HCT116 (cell line): ENCODE data around the gene ISYNA1. TPM values are rescaled to one million over a fixed set of nuclear protein-coding genes. Genes with fewer than 3 reads are reported as not detected.

Source experiments
- ATAC-seq: fragments of 200-7000 bp; cut with Tn5 transposase; 2 replicates; pipeline ENCODE4 v1.9.1; 2020; ENCODE audit warnings: mild to moderate bottlenecking, moderate library complexity
- BruUV-seq: library from RNA; stranded (reverse); fragments of 400-500 nt; replicated peaks from 2 replicates; lab custom pipeline; 2021; lab: Mats Ljungman, UMichigan
- CTCF ChIA-PET: fragments of 300-600 bp; sonication (Branson Sonifier 250); formaldehyde crosslinking; loops from one replicate; lab custom pipeline; 2021; ENCODE audit warnings: antibody characterized with exemption; lab: Charles Lee
- POLR2A ChIA-PET: fragments of 300-600, 350-600 bp; sonication (Branson Sonifier 250); formaldehyde crosslinking; loops from one replicate; lab custom pipeline; 2021; ENCODE audit warnings: antibody characterized with exemption; lab: Charles Lee
- RAD21 ChIA-PET, 2 experiments: fragments of 300-600 bp; sonication (Branson Sonifier 250); formaldehyde crosslinking; loops; one replicate each; lab custom pipeline; 2023; ENCODE audit warnings: low total read pairs in 2 of 2; ENCODE audit not compliant: uncharacterized antibody in 2 of 2, unreplicated experiment in 2 of 2, low non-redundant PET in 1 of 2; lab: Charles Lee
- DNase-seq: peaks from one replicate; pipeline ENCODE4 v3.0.0-alpha.2; 2010; ENCODE audit warnings: low read depth, low spot score
- H2AFZ ChIP-seq: fragments of 200-600 bp; shearing (Covaris generic), sonication (generic); 2 replicates; pipeline ENCODE4 v1.6.1; 2017; ENCODE audit warnings: low read depth, mixed run types, mixed read lengths, antibody characterized with exemption, low read length; ENCODE audit not compliant: poor library complexity, severe bottlenecking
- H3K27ac ChIP-seq: 2 replicates; pipeline ENCODE4 v1.5.1; 2012; ENCODE audit warnings: low read depth, low read length
- H3K27me3 ChIP-seq: fragments of 200-600 bp; sonication (generic); 2 replicates; pipeline ENCODE4 v1.6.1; 2016; ENCODE audit warnings: mixed run types, low read length, mixed read lengths; ENCODE audit not compliant: insufficient read depth
- H3K36me3 ChIP-seq, 2 experiments: fragments of 200-500 bp in 1 of 2; fragments of 200-600 bp in 1 of 2; sonication (Bioruptor generic) in 1 of 2; sonication (generic) in 1 of 2; 2 replicates each; pipeline versions ENCODE4 v1.5.1 to v1.6.1; 2014 to 2016; ENCODE audit warnings: low read length in 2 of 2, inconsistent platforms in 1 of 2, mixed read lengths in 1 of 2, mixed run types in 1 of 2; ENCODE audit not compliant: insufficient read depth in 2 of 2, control insufficient read depth in 1 of 2
- H3K4me1 ChIP-seq, 2 experiments: fragments of 200-600 bp in 1 of 2; sonication (generic) in 1 of 2; 2 replicates each; pipeline versions ENCODE4 v1.5.1 to v1.6.1; 2012 to 2017; ENCODE audit warnings: low read length in 2 of 2, inconsistent platforms in 1 of 2, mild to moderate bottlenecking in 1 of 2, mixed read lengths in 1 of 2, mixed run types in 1 of 2, moderate library complexity in 1 of 2; ENCODE audit not compliant: insufficient read depth in 2 of 2, control insufficient read depth in 1 of 2
- H3K4me2 ChIP-seq: fragments of 200-600 bp; sonication (generic); 2 replicates; pipeline ENCODE4 v1.6.1; 2017; ENCODE audit warnings: mixed run types, low read length, mixed read lengths
- H3K4me3 ChIP-seq, 2 experiments: fragments of 200-600 bp in 1 of 2; sonication (generic) in 1 of 2; replicated peaks in 1 of 2; 2 replicates each; pipeline ENCODE4 v1.5.1; 2011 to 2016; ENCODE audit warnings: low read length in 2 of 2, control low read depth in 1 of 2, low read depth in 1 of 2, mild to moderate bottlenecking in 1 of 2, mixed read lengths in 1 of 2, mixed run types in 1 of 2
- H3K79me2 ChIP-seq: fragments of 200-600 bp; sonication (generic); 2 replicates; pipeline ENCODE4 v1.6.1; 2017; ENCODE audit warnings: mild to moderate bottlenecking, mixed run types, low read length, moderate library complexity, mixed read lengths; ENCODE audit not compliant: insufficient read depth
- H3K9ac ChIP-seq: fragments of 200-600 bp; sonication (generic); 2 replicates; pipeline ENCODE4 v1.6.1; 2016; ENCODE audit warnings: low read length, mixed read lengths
- H3K9me2 ChIP-seq: fragments of 200-600 bp; sonication (generic), shearing (Covaris generic); 2 replicates; pipeline ENCODE4 v1.6.1; 2017; ENCODE audit warnings: mixed run types, mild to moderate bottlenecking, moderate library complexity; ENCODE audit not compliant: insufficient read depth
- H3K9me3 ChIP-seq, 2 experiments: fragments of 200-500 bp in 1 of 2; fragments of 200-600 bp in 1 of 2; sonication (Bioruptor generic) in 1 of 2; sonication (generic) in 1 of 2; 2 replicates each; pipeline ENCODE4 v1.6.1; 2014 to 2017; ENCODE audit warnings: low read length in 2 of 2, mixed read lengths in 2 of 2, inconsistent platforms in 1 of 2, low read depth in 1 of 2, mild to moderate bottlenecking in 1 of 2, mixed run types in 1 of 2, moderate library complexity in 1 of 2; ENCODE audit not compliant: control insufficient read depth in 1 of 2, insufficient read depth in 1 of 2
- H4K20me1 ChIP-seq: fragments of 200-600 bp; sonication (generic), shearing (Covaris generic); 2 replicates; pipeline ENCODE4 v1.6.1; 2017; ENCODE audit warnings: mixed run types, mild to moderate bottlenecking, moderate library complexity; ENCODE audit not compliant: insufficient read depth
- EZH2 ChIP-seq: fragments of 200-600 bp; sonication (generic); IDR thresholded peaks from 2 replicates; pipeline ENCODE4 v1.6.1; 2017; ENCODE audit warnings: antibody characterized with exemption, mixed run types
- MAX ChIP-seq: IDR thresholded peaks from 2 replicates; pipeline ENCODE4 v1.6.1; 2012
- POLR2A ChIP-seq: IDR thresholded peaks from 2 replicates; pipeline ENCODE4 v1.7.0; 2011; ENCODE audit warnings: borderline replicate concordance; ENCODE audit not compliant: insufficient read depth, insufficient read length; ENCODE audit errors: extremely low read depth
- SIN3A ChIP-seq: IDR thresholded peaks from 2 replicates; pipeline ENCODE4 v1.6.1; 2012; ENCODE audit warnings: low read depth
- TCF7L2 ChIP-seq: IDR thresholded peaks from 2 replicates; pipeline ENCODE4 v1.7.0; 2011; ENCODE audit warnings: borderline replicate concordance, inconsistent platforms; ENCODE audit not compliant: insufficient read depth, insufficient read length; ENCODE audit errors: extremely low read depth
- ZFX ChIP-seq: fragments of 450-650 bp; IDR thresholded peaks from 2 replicates; pipeline ENCODE4 v1.6.1; 2017
- intact Hi-C: fragments of 100-400 bp; cut with micrococcal nuclease; formaldehyde crosslinking; loops from 2 replicates; pipeline ENCODE4 v1.10.0; 2022
- total RNA-seq: library from RNA; stranded (reverse); gene quantifications from one replicate; pipeline ENCODE4 v1.2.1, GENCODE V29; 2021; ENCODE audit not compliant: unreplicated experiment
- TF ChIP-seq, protein P1 (sequence below): IDR thresholded peaks from 2 replicates; pipeline ENCODE4 v1.6.1; 2012; ENCODE audit warnings: low read depth

The ISYNA1 gene
- total RNA-seq, 1 experiment from 2014 or later: 365 TPM

GRCh38 chr19:18464646-18465045 is 26.7 kb upstream of the ISYNA1 start:
- Histone ChIP-seq H4K20me1 (no peaks in the 10 kb centered on the region), H3K4me1 (peaks cover 24 to 36% of the 10 kb centered on the region in 2 experiments), H3K4me3 (no peak overlapping the region), H2AFZ (no peak overlapping the region), H3K9ac (no peak overlapping the region), H3K4me2 (no peak overlapping the region), H3K27ac (no peak overlapping the region), H3K27me3 (no peaks in the 10 kb centered on the region), H3K36me3 (peaks cover 12 to 20% of the 10 kb centered on the region in 2 experiments; a peak in 3 of 4 replicates), H3K9me3 (no peaks in the 10 kb centered on the region), H3K9me2 (no peaks in the 10 kb centered on the region), H3K79me2 (peaks cover 17% of the 10 kb centered on the region; the same call in 1 of the 2 replicates)
- TF ChIP-seq, protein P1, sequence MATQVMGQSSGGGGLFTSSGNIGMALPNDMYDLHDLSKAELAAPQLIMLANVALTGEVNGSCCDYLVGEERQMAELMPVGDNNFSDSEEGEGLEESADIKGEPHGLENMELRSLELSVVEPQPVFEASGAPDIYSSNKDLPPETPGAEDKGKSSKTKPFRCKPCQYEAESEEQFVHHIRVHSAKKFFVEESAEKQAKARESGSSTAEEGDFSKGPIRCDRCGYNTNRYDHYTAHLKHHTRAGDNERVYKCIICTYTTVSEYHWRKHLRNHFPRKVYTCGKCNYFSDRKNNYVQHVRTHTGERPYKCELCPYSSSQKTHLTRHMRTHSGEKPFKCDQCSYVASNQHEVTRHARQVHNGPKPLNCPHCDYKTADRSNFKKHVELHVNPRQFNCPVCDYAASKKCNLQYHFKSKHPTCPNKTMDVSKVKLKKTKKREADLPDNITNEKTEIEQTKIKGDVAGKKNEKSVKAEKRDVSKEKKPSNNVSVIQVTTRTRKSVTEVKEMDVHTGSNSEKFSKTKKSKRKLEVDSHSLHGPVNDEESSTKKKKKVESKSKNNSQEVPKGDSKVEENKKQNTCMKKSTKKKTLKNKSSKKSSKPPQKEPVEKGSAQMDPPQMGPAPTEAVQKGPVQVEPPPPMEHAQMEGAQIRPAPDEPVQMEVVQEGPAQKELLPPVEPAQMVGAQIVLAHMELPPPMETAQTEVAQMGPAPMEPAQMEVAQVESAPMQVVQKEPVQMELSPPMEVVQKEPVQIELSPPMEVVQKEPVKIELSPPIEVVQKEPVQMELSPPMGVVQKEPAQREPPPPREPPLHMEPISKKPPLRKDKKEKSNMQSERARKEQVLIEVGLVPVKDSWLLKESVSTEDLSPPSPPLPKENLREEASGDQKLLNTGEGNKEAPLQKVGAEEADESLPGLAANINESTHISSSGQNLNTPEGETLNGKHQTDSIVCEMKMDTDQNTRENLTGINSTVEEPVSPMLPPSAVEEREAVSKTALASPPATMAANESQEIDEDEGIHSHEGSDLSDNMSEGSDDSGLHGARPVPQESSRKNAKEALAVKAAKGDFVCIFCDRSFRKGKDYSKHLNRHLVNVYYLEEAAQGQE: no peak
- TF ChIP-seq EZH2 (no peak), SIN3A (no peak)
- CTCF ChIA-PET: no interaction called here
- RAD21 ChIA-PET: no interaction called here
- intact Hi-C loops: loop anchor here (5.0 kb wide), 3 partner anchors 108 to 213 kb away; partner anchors contain the start of gene UBA52
- no TSS peak for BruUV-seq
- no peak for DNase-seq
- POLR2A ChIA-PET: no interaction called here
- no peak for ATAC-seq

DNA sequence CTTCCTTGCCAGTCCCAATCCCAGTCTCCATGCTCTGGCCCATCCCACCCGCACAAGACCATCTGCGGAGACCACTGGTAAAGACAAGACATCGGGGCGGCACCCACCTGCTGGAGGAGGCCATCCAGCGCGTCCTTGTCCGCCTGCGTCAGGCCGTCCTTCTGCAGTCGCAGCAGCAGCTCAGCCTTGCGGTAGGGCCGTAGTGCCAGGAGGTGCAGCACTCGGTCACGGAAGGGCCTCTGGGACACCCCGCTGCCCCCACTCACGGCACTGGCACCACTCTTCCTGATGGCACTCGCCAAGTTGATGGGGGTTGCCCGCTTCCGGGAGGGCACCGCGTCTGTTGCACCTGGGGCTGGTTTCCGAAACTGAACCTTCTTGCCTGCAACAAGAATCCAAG is 23.5 kb upstream of the ISYNA1 start:
- no peak overlapping the region for H2AFZ ChIP-seq
- no peak overlapping the region for H3K27ac ChIP-seq
- ChIA-PET POLR2A (interaction anchor here (0.7 kb wide), 1 partner anchor 48 kb away, joined by 3 read pairs; no protein-coding TSS in a partner anchor), CTCF (interaction anchor here (1.0 to 1.4 kb wide), 4 partner anchors 8 to 37 kb away, joined by 3 to 4 read pairs (median 3); no protein-coding TSS in a partner anchor), RAD21 (interaction anchor here in 1 of 2 experiments (0.7 kb wide), 1 partner anchor 141 kb away, joined by 3 read pairs; no protein-coding TSS in a partner anchor)
- H3K9me3 ChIP-seq: no peaks in the 10 kb centered on the region
- H3K27me3 ChIP-seq: no peaks in the 10 kb centered on the region
- H3K9me2 ChIP-seq: no peaks in the 10 kb centered on the region
- no peak overlapping the region for H3K4me2 ChIP-seq
- no peak for DNase-seq
- no peaks in the 10 kb centered on the region for H4K20me1 ChIP-seq
- peaks cover under 1% of the 10 kb centered on the region; the same call in 1 of the 2 replicates for H3K79me2 ChIP-seq
- no peak overlapping the region for H3K4me3 ChIP-seq
- BruUV-seq: no TSS peak
- no peak overlapping the region for H3K9ac ChIP-seq
- intact Hi-C loops: no loop called here
- TF ChIP-seq POLR2A (no peak), MAX (no peak), ZFX (no peak), TCF7L2 (no peak)
- no peak for ATAC-seq
- peaks cover 10 to 11% of the 10 kb centered on the region in 2 experiments for H3K4me1 ChIP-seq
- peaks cover 12 to 20% of the 10 kb centered on the region in 2 experiments; a peak in 3 of 4 replicates for H3K36me3 ChIP-seq
